Retinal pigment epithelial cell (primary cell): ENCODE results near the gene RPA3.

ENCODE experiments used
- DNase-seq: peaks from one replicate; pipeline ENCODE4 v3.0.0-alpha.2; 2010; ENCODE audit warnings: low read depth
- H3K4me3 ChIP-seq: 2 replicates; pipeline ENCODE4 v1.5.1; 2011; ENCODE audit warnings: mild to moderate bottlenecking, low read length, control low read depth, moderate library complexity
- TF ChIP-seq, protein P1 (sequence below): conservative IDR thresholded peaks from 2 replicates; pipeline ENCODE4 v1.5.1; 2011; ENCODE audit warnings: low read depth, low read length, control low read depth, inconsistent platforms

The RPA3 gene

DNA sequence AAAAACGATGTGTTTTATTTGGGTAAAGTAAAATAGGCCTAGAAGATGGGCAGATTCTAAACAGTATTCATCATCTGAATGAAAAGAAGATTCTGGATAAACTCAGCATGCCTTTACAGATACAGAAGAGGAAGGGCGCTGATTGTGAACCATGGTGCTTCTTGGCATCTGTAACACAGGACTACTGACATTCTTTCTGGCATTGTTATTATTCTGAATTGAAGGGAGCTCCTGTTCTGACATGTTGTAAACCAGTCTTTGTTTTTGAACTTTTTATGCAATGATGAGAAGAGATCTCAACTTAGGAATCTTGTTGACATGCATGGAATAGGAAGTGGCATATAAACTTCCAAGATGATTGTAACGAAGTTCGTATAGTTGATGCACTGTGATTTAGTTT, 13.5 kb downstream of the RPA3 start:
- TF ChIP-seq, protein P1, sequence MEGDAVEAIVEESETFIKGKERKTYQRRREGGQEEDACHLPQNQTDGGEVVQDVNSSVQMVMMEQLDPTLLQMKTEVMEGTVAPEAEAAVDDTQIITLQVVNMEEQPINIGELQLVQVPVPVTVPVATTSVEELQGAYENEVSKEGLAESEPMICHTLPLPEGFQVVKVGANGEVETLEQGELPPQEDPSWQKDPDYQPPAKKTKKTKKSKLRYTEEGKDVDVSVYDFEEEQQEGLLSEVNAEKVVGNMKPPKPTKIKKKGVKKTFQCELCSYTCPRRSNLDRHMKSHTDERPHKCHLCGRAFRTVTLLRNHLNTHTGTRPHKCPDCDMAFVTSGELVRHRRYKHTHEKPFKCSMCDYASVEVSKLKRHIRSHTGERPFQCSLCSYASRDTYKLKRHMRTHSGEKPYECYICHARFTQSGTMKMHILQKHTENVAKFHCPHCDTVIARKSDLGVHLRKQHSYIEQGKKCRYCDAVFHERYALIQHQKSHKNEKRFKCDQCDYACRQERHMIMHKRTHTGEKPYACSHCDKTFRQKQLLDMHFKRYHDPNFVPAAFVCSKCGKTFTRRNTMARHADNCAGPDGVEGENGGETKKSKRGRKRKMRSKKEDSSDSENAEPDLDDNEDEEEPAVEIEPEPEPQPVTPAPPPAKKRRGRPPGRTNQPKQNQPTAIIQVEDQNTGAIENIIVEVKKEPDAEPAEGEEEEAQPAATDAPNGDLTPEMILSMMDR, result no peak
- DNase-seq, result no peak
- H3K4me3 ChIP-seq, result no peak overlapping the region

DNA sequence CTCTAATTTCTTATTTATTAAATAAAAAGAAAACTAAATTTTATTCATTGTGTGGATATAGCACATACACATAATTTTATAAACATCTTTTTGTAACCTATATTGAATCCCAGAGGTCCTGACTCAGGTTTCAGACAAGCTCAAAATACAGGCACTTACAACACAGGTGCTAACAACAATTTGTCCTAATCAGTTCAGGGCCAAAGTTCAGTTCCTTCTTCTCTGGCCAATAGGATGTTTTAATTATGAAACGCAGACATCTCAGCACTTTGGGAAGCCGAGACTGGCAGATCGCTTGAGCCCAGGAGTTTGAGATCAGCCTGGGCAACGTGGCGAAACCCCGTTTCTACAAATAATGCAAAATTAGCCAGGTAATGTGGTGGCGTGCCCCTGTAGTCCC, 15.0 kb downstream of the RPA3 start:
- TF ChIP-seq, protein P1, result no peak

DNA sequence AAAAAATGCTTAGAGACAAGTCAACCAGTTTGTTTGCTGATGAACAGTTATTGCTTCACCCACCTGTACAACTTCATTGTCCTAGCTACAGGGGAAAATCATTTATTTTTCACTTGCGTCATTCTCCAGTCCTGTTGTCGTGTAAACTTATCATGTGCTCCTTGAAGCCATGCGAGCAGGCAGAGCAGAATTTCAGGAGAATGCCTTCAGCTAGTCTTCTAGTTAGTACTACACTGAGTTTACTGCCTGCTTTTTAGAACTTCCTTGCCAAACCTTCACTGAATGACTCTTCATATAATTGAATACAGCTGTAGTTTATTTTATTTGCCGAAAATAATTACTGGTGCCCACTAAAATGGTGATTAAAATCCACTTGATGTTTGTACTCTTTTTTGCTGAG, 15.6 kb downstream of the RPA3 start:
- no peak for DNase-seq
- TF ChIP-seq, protein P1, result no peak
- H3K4me3 ChIP-seq, result no peak overlapping the region

More for the DNA sequence above, 15.0 kb downstream of the RPA3 start:
- H3K4me3 ChIP-seq, result no peak overlapping the region
- no peak for DNase-seq

DNA sequence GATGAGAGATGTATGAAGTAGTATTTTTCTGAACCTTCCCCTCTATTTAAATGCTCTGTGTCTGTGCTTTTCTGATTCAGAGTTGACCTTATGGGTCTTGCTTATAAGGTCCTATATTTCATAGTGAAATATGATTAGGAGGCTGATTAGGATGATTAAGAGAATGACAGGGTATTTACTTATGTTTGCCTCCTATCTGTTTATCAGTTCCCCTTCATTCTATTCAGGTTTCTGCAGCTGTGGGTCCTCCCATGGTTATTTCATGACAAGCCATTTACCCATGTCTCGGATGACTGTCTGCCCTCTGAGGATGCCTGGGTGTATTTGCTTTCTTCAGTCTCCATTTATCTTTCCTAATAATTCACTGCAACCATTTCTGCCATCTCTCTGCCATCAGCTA, 16.9 kb downstream of the RPA3 start:
- DNase-seq, result no peak
- H3K4me3 ChIP-seq, result no peak overlapping the region
- TF ChIP-seq, protein P1, result no peak

DNA sequence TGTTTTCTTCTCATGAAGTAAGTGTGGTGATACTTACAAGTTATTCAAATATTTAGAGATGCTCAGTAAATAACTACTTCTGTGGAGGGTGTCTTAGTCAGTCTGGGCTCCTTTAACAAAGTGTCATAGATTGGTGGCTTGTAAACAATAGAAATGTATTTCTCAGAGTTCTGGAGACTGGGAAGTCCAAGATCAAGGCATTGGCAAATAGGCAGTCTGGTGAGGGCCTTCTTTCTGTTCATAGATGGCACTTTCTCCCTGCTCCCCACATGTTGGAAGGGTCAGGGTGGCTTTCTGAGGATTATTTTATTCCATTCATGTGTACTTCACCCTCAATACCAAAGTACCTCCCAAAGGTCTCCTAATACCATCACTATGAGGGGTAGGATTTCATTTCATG, 18.4 kb downstream of the RPA3 start:
- no peak for DNase-seq
- TF ChIP-seq, protein P1, result no peak
- H3K4me3 ChIP-seq, result no peak overlapping the region

DNA sequence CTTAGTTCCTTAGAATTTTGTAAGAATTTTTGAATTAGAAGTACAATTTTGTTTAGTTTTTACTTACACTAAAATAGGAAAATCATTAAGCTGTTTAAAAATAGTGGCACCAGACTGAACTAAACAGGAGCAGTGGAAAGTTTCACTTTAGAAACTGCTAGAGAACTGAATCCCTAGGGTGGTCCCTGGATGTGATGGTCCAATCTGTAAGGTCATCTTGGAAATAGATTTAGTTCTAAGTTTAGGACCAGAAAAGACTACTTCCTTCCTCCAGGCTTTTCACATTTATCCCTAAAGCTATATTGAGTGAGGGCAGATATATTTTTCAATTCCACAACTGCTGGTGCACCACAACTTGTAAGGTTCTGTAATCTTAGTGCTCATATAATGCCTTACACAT, 19.0 kb downstream of the RPA3 start:
- no peak for DNase-seq
- no peak overlapping the region for H3K4me3 ChIP-seq
- TF ChIP-seq, protein P1, result no peak

DNA sequence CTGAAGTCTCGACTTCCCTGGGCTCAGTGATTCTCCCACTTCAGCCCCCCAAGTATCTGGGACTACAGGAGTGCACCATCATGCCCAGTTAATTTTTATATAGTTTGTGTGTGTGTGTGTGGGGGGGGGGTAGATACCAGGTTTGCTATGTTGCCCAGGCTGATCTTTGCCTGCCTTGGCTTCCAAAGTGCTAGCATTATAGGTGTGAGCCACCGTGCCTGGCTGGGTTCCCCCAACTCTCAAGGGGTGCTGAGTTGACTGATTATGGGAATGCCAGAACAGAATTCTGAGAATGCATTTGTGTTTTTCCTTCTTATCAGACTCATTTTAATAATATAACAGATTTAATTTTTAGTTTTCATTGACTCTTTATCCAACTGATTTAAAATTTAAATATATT, 19.5 kb downstream of the RPA3 start:
- no peak for DNase-seq
- no peak overlapping the region for H3K4me3 ChIP-seq
- TF ChIP-seq, protein P1, result no peak
